H1 (cell line): ENCODE measurements around the gene ARHGEF3. TPM values are rescaled to one million over a fixed set of nuclear protein-coding genes. Genes with fewer than 3 reads are reported as not detected.

Experiments used
- ASH2L ChIP-seq: fragments of 200-600, 300-600 bp; sonication (generic); IDR thresholded peaks from one replicate; pipeline ENCODE4 v1.7.1; 2017; ENCODE audit warnings: low read length
- BRCA1 ChIP-seq: IDR thresholded peaks from 2 replicates; pipeline ENCODE4 v1.6.1; 2012; ENCODE audit warnings: low read depth, low read length, improper control_type of control experiment
- NRF1 ChIP-seq: IDR thresholded peaks from 2 replicates; pipeline ENCODE4 v1.6.1; 2011; ENCODE audit warnings: mild to moderate bottlenecking, low read depth, low read length, improper control_type of control experiment
- SIN3A ChIP-seq, 2 experiments: IDR thresholded peaks in 1 of 2; conservative IDR thresholded peaks in 1 of 2; 2 replicates each; pipeline ENCODE4 v1.6.1; 2011 to 2012; ENCODE audit warnings: low read length in 2 of 2, improper control_type of control experiment in 1 of 2, low read depth in 1 of 2, mild to moderate bottlenecking in 1 of 2
- SP2 ChIP-seq: IDR thresholded peaks from 2 replicates; pipeline ENCODE4 v1.6.1; 2012; ENCODE audit warnings: mild to moderate bottlenecking, low read length, inconsistent platforms
- polyA plus RNA-seq, 7 experiments: library from polyadenylated mRNA; depleted of rRNA in 3 of 7; stranded (reverse) in 5 of 7; unstranded in 2 of 7; fragments of >200 nt in 5 of 7; fragments of 200-250 nt in 2 of 7; gene quantifications; 1 replicate in 5 of 7; 2 replicates in 1 of 7; 4 replicates in 1 of 7; pipeline versions ENCODE4 v1.2.1 to v1.2.3, GENCODE V29; 2011 to 2013; ENCODE audit warnings: missing spikeins in 2 of 7, mixed read lengths in 2 of 7
- total RNA-seq: library from RNA; stranded (reverse); fragmentation: NEBNext Ultra II Directional; extraction: Animal tissue kit (Norgen Biotek cat#: 25700); gene quantifications from 2 replicates; pipeline ENCODE4 v1.2.1, GENCODE V29; 2021
- TF ChIP-seq, protein P1 (sequence below): IDR thresholded peaks from 2 replicates; pipeline ENCODE4 v1.6.1; 2012; ENCODE audit warnings: inconsistent platforms
- TF ChIP-seq, protein P2 (sequence below), 3 experiments: IDR thresholded peaks; 1 replicate in 2 of 3; 2 replicates in 1 of 3; pipeline versions ENCODE4 v1.5.1 to v1.6.1; 2011; ENCODE audit warnings: low read length in 3 of 3, mild to moderate bottlenecking in 3 of 3, inconsistent platforms in 2 of 3, low read depth in 1 of 3, moderate library complexity in 1 of 3; ENCODE audit not compliant: insufficient read depth in 1 of 3; ENCODE audit errors: control extremely low read depth in 1 of 3

Gene ARHGEF3
- total and polyA plus RNA-seq, 2 of the 8 experiments (the other 6 are each of a cell fraction or from before 2014, with no cell fraction given) = 2.8 to 6.0 TPM

DNA sequence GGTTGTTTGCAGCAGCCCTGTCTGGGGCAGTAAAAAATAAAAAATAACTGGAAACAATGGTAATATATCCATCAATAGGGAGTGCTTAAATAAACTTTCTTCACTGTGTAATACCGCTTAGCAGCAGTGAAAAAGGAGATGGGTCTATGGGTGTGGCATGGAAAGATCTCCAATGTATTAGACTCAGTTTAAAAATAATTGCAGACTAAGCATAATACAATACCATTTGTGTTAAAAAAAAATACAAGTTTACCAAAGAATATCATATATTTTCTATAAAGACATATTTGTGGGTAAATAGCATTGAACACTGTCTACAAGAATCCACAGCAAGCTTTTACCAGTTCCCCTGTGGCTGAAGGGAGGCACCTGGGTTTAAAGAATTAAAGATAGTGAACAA lies 1.0 kb upstream of the ARHGEF3 start (continued):
- TF ChIP-seq, protein P1, sequence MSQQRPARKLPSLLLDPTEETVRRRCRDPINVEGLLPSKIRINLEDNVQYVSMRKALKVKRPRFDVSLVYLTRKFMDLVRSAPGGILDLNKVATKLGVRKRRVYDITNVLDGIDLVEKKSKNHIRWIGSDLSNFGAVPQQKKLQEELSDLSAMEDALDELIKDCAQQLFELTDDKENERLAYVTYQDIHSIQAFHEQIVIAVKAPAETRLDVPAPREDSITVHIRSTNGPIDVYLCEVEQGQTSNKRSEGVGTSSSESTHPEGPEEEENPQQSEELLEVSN = no peak
- TF ChIP-seq SIN3A (conservative IDR thresholded peaks at IDR 0.05 in 1 of 2, IDR thresholded peaks at IDR 0.05 in 1 of 2; ENCODE audit: low read depth in 1 of 2, low read length in 2 of 2) (no peak), NRF1 (no peak), SP2 (no peak), BRCA1 (no peak), ASH2L (no peak)
- TF ChIP-seq, protein P2, sequence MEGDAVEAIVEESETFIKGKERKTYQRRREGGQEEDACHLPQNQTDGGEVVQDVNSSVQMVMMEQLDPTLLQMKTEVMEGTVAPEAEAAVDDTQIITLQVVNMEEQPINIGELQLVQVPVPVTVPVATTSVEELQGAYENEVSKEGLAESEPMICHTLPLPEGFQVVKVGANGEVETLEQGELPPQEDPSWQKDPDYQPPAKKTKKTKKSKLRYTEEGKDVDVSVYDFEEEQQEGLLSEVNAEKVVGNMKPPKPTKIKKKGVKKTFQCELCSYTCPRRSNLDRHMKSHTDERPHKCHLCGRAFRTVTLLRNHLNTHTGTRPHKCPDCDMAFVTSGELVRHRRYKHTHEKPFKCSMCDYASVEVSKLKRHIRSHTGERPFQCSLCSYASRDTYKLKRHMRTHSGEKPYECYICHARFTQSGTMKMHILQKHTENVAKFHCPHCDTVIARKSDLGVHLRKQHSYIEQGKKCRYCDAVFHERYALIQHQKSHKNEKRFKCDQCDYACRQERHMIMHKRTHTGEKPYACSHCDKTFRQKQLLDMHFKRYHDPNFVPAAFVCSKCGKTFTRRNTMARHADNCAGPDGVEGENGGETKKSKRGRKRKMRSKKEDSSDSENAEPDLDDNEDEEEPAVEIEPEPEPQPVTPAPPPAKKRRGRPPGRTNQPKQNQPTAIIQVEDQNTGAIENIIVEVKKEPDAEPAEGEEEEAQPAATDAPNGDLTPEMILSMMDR (IDR thresholded peaks at IDR 0.05; ENCODE audit: control extremely low read depth in 1 of 3, insufficient read depth in 1 of 3, low read depth in 1 of 3, low read length in 3 of 3) = no peak
